B cell (primary cell): ENCODE data around the gene MPI. TPM values are rescaled to one million over a fixed set of nuclear protein-coding genes. Genes with fewer than 3 reads are reported as not detected.

Experiments
- ATAC-seq: fragments of 200-7000 bp; cut with Tn5 transposase; one replicate; pipeline ENCODE4 v1.10.0; 2021; ENCODE audit warnings: low read depth, mild to moderate bottlenecking, moderate number of reproducible peaks, moderate library complexity
- CTCF ChIA-PET: fragments of 350-600 bp; sonication (Branson Sonifier 250); formaldehyde crosslinking; loops from one replicate; lab custom pipeline; 2021; ENCODE audit warnings: antibody characterized with exemption, inconsistent platforms; lab: Charles Lee
- POLR2A ChIA-PET: fragments of 350-600 bp; sonication (Branson Sonifier 250); formaldehyde crosslinking; loops from one replicate; lab custom pipeline; 2021; ENCODE audit warnings: antibody characterized with exemption; lab: Charles Lee
- DNase-seq: peaks from one replicate; pipeline ENCODE4 v3.0.0; 2013
- H2AFZ ChIP-seq: 2 replicates; pipeline ENCODE4 v1.6.1; 2012; ENCODE audit warnings: mild to moderate bottlenecking, low read depth, low read length; ENCODE audit not compliant: insufficient read depth, poor library complexity, severe bottlenecking
- H3K27ac ChIP-seq, 2 donors: 1 replicate in 1 of 2; 2 replicates in 1 of 2; pipeline ENCODE4 v1.5.1; 2012 to 2013; ENCODE audit warnings: low read length in 2 of 2, mild to moderate bottlenecking in 2 of 2, moderate library complexity in 1 of 2
- H3K27me3 ChIP-seq, 4 experiments: fragments of 200-600 bp in 1 of 4; sonication (generic) in 1 of 4; replicated peaks in 1 of 4; 1 replicate in 2 of 4; 2 replicates in 2 of 4; pipeline versions ENCODE4 v1.6.1 to v1.7.0; 2013 to 2016; ENCODE audit warnings: low read length in 3 of 4, mild to moderate bottlenecking in 2 of 4, mixed read lengths in 1 of 4, moderate library complexity in 1 of 4; ENCODE audit not compliant: insufficient read depth in 4 of 4, control insufficient read depth in 3 of 4; ENCODE audit errors: control extremely low read depth in 1 of 4
- H3K36me3 ChIP-seq, 2 experiments: replicated peaks in 1 of 2; 1 replicate in 1 of 2; 2 replicates in 1 of 2; pipeline versions ENCODE4 v1.6.1 to v1.7.1; 2013; ENCODE audit warnings: low read length in 1 of 2; ENCODE audit not compliant: insufficient read depth in 2 of 2, control insufficient read depth in 1 of 2; ENCODE audit errors: control extremely low read depth in 1 of 2, extremely low read depth in 1 of 2
- H3K4me1 ChIP-seq, 2 donors: fragments of 200-600 bp in 1 of 2; sonication (generic) in 1 of 2; 1 replicate in 1 of 2; 2 replicates in 1 of 2; pipeline versions ENCODE4 v1.5.1 to v1.6.1; 2013 to 2017; ENCODE audit warnings: low read length in 2 of 2; ENCODE audit not compliant: control insufficient read depth in 2 of 2, insufficient read depth in 2 of 2
- H3K4me2 ChIP-seq: replicated peaks from 2 replicates; pipeline ENCODE3; 2012; ENCODE audit warnings: mild to moderate bottlenecking, low read depth, low read length; ENCODE audit not compliant: poor library complexity, severe bottlenecking
- H3K4me3 ChIP-seq, 5 experiments: fragments of 200-600 bp in 1 of 5; sonication (generic) in 1 of 5; 1 replicate in 3 of 5; 2 replicates in 2 of 5; pipeline versions ENCODE4 v1.5.1 to v1.7.0; 2011 to 2016; ENCODE audit warnings: low read length in 4 of 5, mild to moderate bottlenecking in 4 of 5, low read depth in 2 of 5, control low read depth in 1 of 5, moderate library complexity in 1 of 5; ENCODE audit not compliant: insufficient read depth in 1 of 5; ENCODE audit errors: control extremely low read depth in 1 of 5, extremely low read depth in 1 of 5
- H3K79me2 ChIP-seq: fragments of 200-600 bp; sonication (generic); one replicate; pipeline ENCODE4 v1.6.0; 2016; ENCODE audit warnings: low read length; ENCODE audit not compliant: control insufficient read depth, insufficient read depth
- H3K9ac ChIP-seq: fragments of 200-600 bp; sonication (generic); 2 replicates; pipeline ENCODE4 v1.6.1; 2017; ENCODE audit warnings: mild to moderate bottlenecking, low read length, moderate library complexity
- H3K9me3 ChIP-seq, 3 donors: one replicate each; pipeline versions ENCODE4 v1.6.1 to v1.7.1; 2013; ENCODE audit warnings: low read length in 2 of 3; ENCODE audit not compliant: control insufficient read depth in 2 of 3, insufficient read depth in 1 of 3; ENCODE audit errors: control extremely low read depth in 1 of 3
- H4K20me1 ChIP-seq: 2 replicates; pipeline ENCODE4 v1.6.0; 2012; ENCODE audit warnings: mild to moderate bottlenecking, low read length; ENCODE audit not compliant: insufficient read depth, control insufficient read depth, poor library complexity, severe bottlenecking
- H3K27ac Mint-ChIP-seq: one replicate; pipeline ENCODE4 v1.8.0; 2021; ENCODE audit warnings: mixed read lengths
- H3K27me3 Mint-ChIP-seq: one replicate; pipeline ENCODE4 v1.8.0; 2021; ENCODE audit warnings: mixed read lengths
- H3K4me1 Mint-ChIP-seq: one replicate; pipeline ENCODE4 v1.8.0; 2021; ENCODE audit warnings: mixed read lengths
- H3K4me3 Mint-ChIP-seq: one replicate; pipeline ENCODE4 v1.8.0; 2021; ENCODE audit warnings: mixed read lengths
- H3K9me3 Mint-ChIP-seq: one replicate; pipeline ENCODE4 v1.8.0; 2022; ENCODE audit warnings: mixed read lengths; ENCODE audit not compliant: insufficient read depth
- EZH2 ChIP-seq: IDR thresholded peaks from 2 replicates; pipeline ENCODE4 v1.6.1; 2012; ENCODE audit warnings: borderline replicate concordance, low read depth, mild to moderate bottlenecking, moderate library complexity, low read length; ENCODE audit not compliant: insufficient read depth, poor library complexity, severe bottlenecking
- WGBS: methylation state at CpG from one replicate; pipeline ENCODE4 v1.1.5; 2013; ENCODE audit warnings: missing lambda C conversion rate; ENCODE audit not compliant: insufficient coverage; 5-methylcytosine and 5-hydroxymethylcytosine counted together
- intact Hi-C: fragments of 100-400 bp; cut with micrococcal nuclease; formaldehyde crosslinking; loops from one replicate; pipeline ENCODE4 v1.10.0; 2022
- polyA plus RNA-seq: library from polyadenylated mRNA; depleted of rRNA; stranded (reverse); fragments of >200 nt; gene quantifications from 2 replicates; pipeline ENCODE4 v1.2.3, GENCODE V29; 2012
- total RNA-seq, 2 donors: library from RNA; stranded (reverse); fragments of 120-200 nt in 1 of 2; gene quantifications; 1 replicate in 1 of 2; 2 replicates in 1 of 2; pipeline versions ENCODE4 v1.2.3 to v1.2.4, GENCODE V29; 2013 to 2022
- TF ChIP-seq, protein P1 (sequence below): fragments of 200-600 bp; IDR thresholded peaks from one replicate; pipeline ENCODE4 v1.8.0; 2022; ENCODE audit warnings: antibody characterized with exemption, mild to moderate bottlenecking

Gene MPI
- total and polyA plus RNA-seq, 2 donors (not counting 1 experiment from before 2014, with no cell fraction given), result 37.2 to 59.8 TPM

DNA sequence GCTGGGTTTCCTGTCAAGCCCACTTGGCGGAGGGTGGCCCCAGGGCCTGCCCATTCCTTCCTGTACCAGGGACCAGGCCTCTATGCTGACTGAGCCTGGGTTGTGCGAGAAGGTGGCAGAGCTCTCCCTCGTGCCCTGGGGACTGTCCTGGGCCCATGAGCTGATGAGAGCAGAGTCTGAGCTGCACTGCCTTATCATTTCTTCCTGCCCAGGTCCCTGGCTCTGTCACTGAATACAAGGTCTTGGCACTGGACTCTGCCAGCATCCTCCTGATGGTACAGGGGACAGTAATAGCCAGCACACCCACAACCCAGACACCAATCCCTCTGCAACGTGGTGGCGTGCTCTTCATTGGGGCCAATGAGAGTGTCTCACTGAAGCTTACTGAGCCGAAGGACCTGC lies 7.5 kb downstream of the MPI start:
- DNase-seq (no peak), ATAC-seq (no peak)
- Mint-ChIP-seq H3K4me3 (no peak overlapping the region), H3K27ac (no peak overlapping the region), H3K4me1 (peaks cover 28% of the 10 kb centered on the region), H3K27me3 (no peaks in the 10 kb centered on the region), H3K9me3 (no peaks in the 10 kb centered on the region)
- Histone ChIP-seq H2AFZ (no peak overlapping the region), H4K20me1 (peaks cover 7% of the 10 kb centered on the region), H3K9ac (no peak overlapping the region), H3K36me3 (peaks cover 0 to 40% of the 10 kb centered on the region in 2 experiments), H3K79me2 (no peaks in the 10 kb centered on the region), H3K4me3 (no peak overlapping the region), H3K27me3 (no peaks in the 10 kb centered on the region), H3K4me1 (peaks cover 18 to 30% of the 10 kb centered on the region in 2 donors), H3K9me3 (no peaks in the 10 kb centered on the region), H3K4me2 (no peak overlapping the region), H3K27ac (no peak overlapping the region)
- no peak for TF ChIP-seq EZH2
- TF ChIP-seq, protein P1, sequence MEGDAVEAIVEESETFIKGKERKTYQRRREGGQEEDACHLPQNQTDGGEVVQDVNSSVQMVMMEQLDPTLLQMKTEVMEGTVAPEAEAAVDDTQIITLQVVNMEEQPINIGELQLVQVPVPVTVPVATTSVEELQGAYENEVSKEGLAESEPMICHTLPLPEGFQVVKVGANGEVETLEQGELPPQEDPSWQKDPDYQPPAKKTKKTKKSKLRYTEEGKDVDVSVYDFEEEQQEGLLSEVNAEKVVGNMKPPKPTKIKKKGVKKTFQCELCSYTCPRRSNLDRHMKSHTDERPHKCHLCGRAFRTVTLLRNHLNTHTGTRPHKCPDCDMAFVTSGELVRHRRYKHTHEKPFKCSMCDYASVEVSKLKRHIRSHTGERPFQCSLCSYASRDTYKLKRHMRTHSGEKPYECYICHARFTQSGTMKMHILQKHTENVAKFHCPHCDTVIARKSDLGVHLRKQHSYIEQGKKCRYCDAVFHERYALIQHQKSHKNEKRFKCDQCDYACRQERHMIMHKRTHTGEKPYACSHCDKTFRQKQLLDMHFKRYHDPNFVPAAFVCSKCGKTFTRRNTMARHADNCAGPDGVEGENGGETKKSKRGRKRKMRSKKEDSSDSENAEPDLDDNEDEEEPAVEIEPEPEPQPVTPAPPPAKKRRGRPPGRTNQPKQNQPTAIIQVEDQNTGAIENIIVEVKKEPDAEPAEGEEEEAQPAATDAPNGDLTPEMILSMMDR, result no peak
- 81% methylated on average over 6 of the region's 6 CpGs for WGBS
- POLR2A ChIA-PET, result no interaction called here
- CTCF ChIA-PET, result interaction anchor here (0.6 to 1.8 kb wide), 4 partner anchors 10 to 261 kb away, joined by 3 to 4 read pairs (median 4); partner anchors contain the start of gene FAM219B
- intact Hi-C loops, result no loop called here

DNA sequence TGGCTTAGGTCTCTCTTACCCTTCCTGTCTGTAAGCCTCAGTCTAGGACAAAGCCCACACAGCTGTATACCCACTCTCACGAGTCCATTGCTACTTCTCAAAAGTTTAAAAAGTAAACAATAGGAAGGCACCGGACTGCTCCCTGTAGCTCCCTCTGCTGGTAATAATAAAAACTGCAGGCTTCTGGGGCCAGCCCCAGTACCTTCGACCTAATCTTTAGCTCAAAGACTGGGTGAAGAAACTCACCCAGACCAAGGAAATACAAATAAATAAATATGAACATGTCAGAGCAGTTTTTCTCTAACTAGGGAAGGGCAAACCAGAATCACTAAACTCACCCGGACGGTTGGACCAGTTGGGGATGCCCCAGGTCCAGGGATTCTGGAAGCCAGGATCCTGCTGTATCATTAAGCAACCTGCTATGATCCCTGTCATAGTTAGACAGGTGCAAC lies 11.8 kb downstream of the MPI start:
- ATAC-seq, result peak; percentile 55
- Mint-ChIP-seq H3K4me1 (peaks cover 40% of the 10 kb centered on the region), H3K9me3 (no peaks in the 10 kb centered on the region), H3K27me3 (no peaks in the 10 kb centered on the region), H3K4me3 (no peak overlapping the region), H3K27ac (no peak overlapping the region)
- POLR2A ChIA-PET, result interaction anchor here (0.6 to 1.3 kb wide), 3 partner anchors 11 to 55 kb away, joined by 3 to 4 read pairs (median 4); partner anchors contain the start of genes COX5A and MPI
- H2AFZ ChIP-seq, result peak overlapping the region; percentile 45
- H3K4me3 ChIP-seq, result no peak overlapping the region
- TF ChIP-seq, protein P1, result peak; percentile 91
- TF ChIP-seq EZH2, result no peak
- DNase-seq, result peak; percentile 80
- peak overlapping the region; percentile 9 for H3K4me2 ChIP-seq
- peaks cover 17 to 23% of the 10 kb centered on the region in 2 donors for H3K4me1 ChIP-seq
- H3K36me3 ChIP-seq, result peaks cover 0 to 55% of the 10 kb centered on the region in 2 experiments
- no peak overlapping the region for H3K9ac ChIP-seq
- CTCF ChIA-PET, result interaction anchor here (0.6 to 7.2 kb wide), 59 partner anchors 8 to 550 kb away, joined by 3 to 108 read pairs (median 4); partner anchors contain the start of genes COX5A, CPLX3, CSK and MPI
- intact Hi-C loops, result loop anchor here (1.0 kb wide), 5 partner anchors 11 to 266 kb away; partner anchors contain the start of genes MPI and ULK3
- peaks cover 7% of the 10 kb centered on the region for H4K20me1 ChIP-seq
- peaks cover 14% of the 10 kb centered on the region for H3K79me2 ChIP-seq
- no peaks in the 10 kb centered on the region for H3K9me3 ChIP-seq
- WGBS, result 33% methylated on average over 3 of the region's 5 CpGs
- H3K27ac ChIP-seq, result no peak overlapping the region
- H3K27me3 ChIP-seq, result no peaks in the 10 kb centered on the region
